ENCODE measurements around the gene SCN4B.

The SCN4B gene

DNA sequence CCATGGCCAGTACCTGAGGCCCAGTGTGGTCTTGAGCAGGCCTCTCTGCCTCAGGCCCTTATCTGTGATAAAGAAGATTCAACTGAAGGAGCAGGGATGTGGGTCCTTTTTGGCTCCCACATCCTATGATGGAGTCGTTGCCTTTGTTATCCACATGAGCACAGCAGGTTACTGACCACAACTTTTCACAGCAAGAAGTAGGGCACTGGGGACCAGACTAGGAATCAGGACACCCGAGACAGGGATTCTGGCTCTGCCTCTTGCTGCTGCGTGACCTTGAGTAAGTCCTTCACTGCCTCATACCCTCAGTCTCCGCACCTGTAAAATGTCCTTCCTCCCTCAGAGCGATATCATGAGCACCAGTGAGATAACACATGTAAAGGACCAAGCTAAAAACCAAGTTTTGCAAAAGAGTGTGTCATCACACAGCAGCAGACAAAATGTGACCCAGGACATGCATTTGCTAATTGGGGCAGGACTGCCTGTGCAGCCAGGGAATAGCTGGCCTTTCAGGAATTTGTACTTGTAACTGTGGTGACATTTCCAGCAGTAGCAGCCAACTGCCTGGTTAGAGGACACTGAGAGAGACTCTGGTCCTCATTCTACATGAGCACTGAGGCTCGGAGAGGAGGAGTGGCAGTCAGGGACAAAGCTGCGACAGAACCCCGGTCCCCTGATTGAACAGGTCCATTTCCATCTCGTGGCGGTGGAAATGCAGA is 52.6 kb downstream of the SCN4B start:
- no peak for DNase-seq (ENCODE audit: low read depth)

- no peak for DNase-seq (ENCODE audit: low read depth)
Measured at GRCh38 chr11:118098996-118099837, 53.4 kb downstream of the SCN4B start.

- no peak for DNase-seq (ENCODE audit: low read depth)
Measured at GRCh38 chr11:118095967-118096367, 56.7 kb downstream of the SCN4B start.

DNA sequence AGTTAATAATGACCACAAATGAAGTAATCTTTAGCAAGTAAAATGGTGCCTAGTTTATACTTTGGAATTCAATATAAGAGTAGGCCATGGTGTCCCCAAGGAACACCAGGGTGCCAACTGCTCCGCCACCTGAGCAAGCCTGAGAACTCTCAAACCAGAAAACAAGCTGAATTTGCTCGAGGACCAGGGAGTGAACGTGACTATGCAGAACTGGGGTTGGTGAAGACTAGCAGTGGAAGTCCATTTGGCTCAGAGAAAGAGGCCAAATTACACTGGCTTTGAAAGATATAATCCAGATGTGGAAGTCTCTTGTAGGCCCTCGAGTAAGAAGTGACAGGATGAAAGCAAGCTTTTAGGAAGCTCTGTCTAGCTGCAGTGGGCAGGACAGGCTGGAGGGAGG is 57.1 kb downstream of the SCN4B start:
- no peak for DNase-seq (ENCODE audit: low read depth)

DNA sequence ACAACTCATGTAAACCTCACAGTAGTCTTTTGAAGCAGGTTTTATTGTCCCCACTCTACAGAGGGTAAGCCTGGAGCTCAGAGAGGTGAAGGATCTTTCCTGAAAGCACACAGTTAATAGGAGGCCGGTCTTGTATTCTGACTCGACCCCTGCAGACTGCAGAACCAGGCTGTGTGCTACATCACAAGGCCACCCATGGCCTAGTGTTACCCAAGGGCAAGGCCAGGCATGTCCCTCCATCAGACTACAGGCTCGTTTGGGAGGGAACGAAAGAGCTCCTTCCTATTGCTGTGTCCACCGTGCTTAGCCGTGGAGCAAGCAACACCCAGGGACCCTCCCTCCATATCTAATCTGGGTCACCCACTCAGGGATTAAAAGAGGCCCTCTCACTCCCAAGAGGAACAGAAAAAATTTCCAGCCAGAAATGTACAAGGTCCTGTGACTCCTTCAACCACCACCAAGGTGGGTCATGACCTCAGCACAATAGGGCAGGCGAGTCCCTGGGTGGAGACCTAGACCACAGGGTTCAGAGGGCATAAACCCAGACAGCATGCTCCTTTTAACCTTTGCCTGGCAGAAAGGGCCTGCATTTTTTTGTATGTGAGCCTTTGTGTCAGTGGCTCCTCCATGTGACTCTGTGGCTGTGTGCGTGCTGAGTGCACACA is 59.6 kb downstream of the SCN4B start:
- no peak for DNase-seq (ENCODE audit: low read depth)

DNA sequence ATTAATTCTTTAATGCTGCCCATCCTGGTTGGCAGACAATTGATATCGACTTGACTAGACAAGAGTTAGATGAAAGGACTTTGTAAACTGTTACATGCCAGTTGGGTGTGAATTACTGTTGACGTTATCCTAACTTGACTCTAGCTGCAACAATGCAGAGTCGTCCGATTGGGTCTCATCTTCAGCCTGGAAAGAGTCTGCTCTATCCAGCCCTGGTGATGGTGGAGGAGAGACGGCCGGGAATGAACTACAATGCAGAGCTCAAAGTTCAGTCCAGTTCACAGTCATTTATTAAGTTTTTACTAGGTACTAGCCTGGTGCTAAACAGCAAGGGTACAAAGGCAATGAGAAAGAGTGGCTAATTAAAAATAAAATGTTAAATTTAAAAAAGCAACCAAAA is 60.9 kb downstream of the SCN4B start:
- no peak for DNase-seq (ENCODE audit: low read depth)

- DNase-seq (ENCODE audit: low read depth): no peak
Measured at GRCh38 chr11:118090545-118091162, 62.0 kb downstream of the SCN4B start.

GRCh38 chr11:118088531-118088930 is 64.1 kb downstream of the SCN4B start:
- no peak for DNase-seq (ENCODE audit: low read depth)

DNA sequence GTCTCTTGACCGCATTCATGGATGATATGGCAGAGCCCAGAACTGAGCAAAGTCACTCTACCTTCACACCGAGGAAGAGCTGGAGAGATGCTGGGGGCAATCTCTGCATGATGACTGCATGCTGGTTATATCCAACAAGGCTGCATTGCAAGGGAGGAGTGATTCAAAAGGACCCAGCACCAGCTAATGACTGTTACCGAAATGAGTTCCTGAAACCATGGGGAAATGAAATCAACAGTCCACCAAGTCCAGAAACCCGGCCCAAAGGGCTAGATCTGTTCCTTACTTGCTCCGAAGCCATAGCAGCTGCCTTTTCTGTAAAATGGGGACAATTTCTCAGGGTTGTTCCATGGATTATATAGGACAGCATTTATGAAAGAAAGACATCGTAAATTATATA is 64.7 kb downstream of the SCN4B start:
- no peak for DNase-seq (ENCODE audit: low read depth)

DNA sequence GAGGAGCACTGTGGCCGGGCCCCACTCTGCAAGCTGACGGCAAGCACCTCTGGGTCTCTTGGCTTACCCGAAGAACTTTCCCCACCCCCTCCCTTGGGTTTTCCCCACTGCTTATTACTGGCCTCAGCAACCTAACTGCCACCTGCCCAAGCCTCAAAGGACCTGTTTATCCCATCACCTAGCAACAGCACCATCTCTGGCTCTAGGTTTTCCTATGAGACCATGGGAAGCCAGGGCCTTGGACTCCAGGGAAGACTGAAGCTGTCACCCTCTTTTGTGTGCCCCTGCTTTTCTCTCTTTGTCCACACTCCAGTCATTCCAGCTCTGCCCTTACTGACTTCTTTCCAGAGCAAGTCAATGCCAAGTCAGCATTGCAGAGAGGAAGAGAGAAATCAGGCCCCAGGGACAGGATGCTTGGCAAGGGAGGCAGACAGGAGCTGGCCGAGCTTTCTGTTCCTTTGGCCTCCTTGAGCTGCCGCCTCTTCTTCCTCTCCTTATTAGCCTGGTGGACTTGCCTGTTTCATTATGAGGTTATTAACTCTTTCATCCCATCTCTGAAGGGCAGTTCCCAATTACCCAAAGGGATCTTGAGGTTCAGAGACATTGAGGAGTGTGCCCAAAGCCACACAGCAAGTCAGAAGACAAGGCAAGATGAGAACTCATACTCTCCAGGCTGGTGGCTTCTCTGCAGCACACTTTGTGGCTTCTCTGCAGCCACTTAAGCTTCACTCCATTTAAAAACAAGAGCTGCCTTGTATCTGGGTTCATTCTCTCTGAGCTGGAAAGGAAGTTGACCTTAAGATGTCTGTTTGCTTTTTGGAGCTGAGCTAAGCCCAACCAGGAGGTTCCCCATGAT is 65.5 kb downstream of the SCN4B start, which contains the start of gene SMIM35:
Gene SMIM35, minus strand, starts transcription at position 51 of the 856 bp plus-strand sequence. CDS start 206 bp downstream, outside the sequence.
- DNase-seq (ENCODE audit: low read depth): no peak

- DNase-seq (ENCODE audit: low read depth): no peak
Measured at GRCh38 chr11:118084656-118085055, 68.0 kb downstream of the SCN4B start.

DNA sequence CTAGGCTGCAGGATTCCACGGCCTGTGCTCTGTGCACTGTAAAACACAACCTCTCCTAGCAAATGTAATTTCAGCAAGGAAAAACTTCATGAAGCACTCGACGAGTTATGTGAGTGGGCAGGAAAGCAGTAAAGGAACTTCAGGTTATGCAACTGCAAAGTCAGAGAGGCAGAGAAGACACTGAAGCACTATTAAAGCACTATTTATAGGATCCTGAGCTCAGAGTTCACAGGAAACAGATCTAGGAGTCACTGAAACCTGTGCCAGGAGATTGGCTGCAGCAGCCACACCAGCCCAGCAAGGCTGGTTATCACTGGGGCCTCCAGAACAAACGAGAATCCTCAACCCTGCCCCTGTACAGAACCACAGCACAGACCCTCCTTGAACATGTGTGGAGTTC is 68.4 kb downstream of the SCN4B start:
- DNase-seq (ENCODE audit: low read depth): peak; percentile 19

All from GM04503 (cell line).